ENCODE measurements around the gene HTR4. TPM values are rescaled to one million over a fixed set of nuclear protein-coding genes. Genes with fewer than 3 reads are reported as not detected.
A peak's percentile ranks its signal among the peaks of the same experiment; 100 is the strongest.

The HTR4 gene
- total and polyA plus RNA-seq, 5 donors from 2014 or later: not detected

DNA sequence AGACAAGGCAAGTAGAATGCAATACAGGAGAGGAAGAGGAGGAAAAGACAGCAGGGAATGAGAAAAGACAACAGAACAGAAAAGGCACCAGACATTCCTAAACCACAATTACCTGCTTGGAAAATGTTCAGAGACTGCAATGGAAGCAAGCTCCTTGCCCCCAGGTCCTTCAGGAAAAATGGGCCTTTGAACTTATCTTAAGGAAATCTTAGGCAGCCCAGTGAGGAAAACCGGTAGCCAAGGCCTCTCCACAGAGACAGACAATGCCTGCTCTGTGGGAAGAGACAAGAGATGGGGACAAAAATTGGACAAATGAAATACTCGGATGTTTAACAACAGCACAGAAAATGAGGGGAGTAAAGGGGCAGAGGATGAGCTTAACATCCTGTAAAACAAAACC is 31.2 kb downstream of the HTR4 start:
- H3K27ac Mint-ChIP-seq: peak overlapping the region in 2 of 3 donors; percentile 7 to 30
- ATAC-seq (ENCODE audit: low read depth in 2 of 2): no peak
- Histone ChIP-seq H3K27ac (ENCODE audit: insufficient read depth, low read length, poor library complexity, severe bottlenecking) (no peak overlapping the region), H3K9me3 (ENCODE audit: control insufficient read depth in 2 of 2, low read length in 2 of 2) (no peaks in the 10 kb centered on the region), H3K27me3 (ENCODE audit: control insufficient read depth, insufficient read depth, low read length) (peaks cover 2% of the 10 kb centered on the region), H3K4me1 (ENCODE audit: control insufficient read depth, insufficient read depth, low read length, poor library complexity, severe bottlenecking) (no peaks in the 10 kb centered on the region), H3K4me3 (ENCODE audit: low read depth, low read length) (no peak overlapping the region), H3K36me3 (ENCODE audit: control insufficient read depth, insufficient read depth, low read length) (no peaks in the 10 kb centered on the region)
- no peaks in the 10 kb centered on the region for H3K36me3 Mint-ChIP-seq
- H3K9me3 Mint-ChIP-seq: peaks cover 0 to 3% (median 0%) of the 10 kb centered on the region in 7 donors
- no peak for DNase-seq
- no peak overlapping the region for H3K4me3 Mint-ChIP-seq
- peaks cover 0 to 5% (median 1%) of the 10 kb centered on the region in 4 donors for H3K4me1 Mint-ChIP-seq
- peaks cover 8% of the 10 kb centered on the region for H3K27me3 Mint-ChIP-seq

- Mint-ChIP-seq H3K4me1 (peaks cover 0 to 5% (median 1%) of the 10 kb centered on the region in 4 donors), H3K4me3 (no peak overlapping the region), H3K36me3 (no peaks in the 10 kb centered on the region), H3K27ac (no peak overlapping the region), H3K9me3 (peaks cover 0 to 3% (median 0%) of the 10 kb centered on the region in 7 donors), H3K27me3 (peaks cover 8% of the 10 kb centered on the region)
- Histone ChIP-seq H3K27me3 (ENCODE audit: control insufficient read depth, insufficient read depth, low read length) (no peaks in the 10 kb centered on the region), H3K27ac (ENCODE audit: insufficient read depth, low read length, poor library complexity, severe bottlenecking) (no peak overlapping the region), H3K36me3 (ENCODE audit: control insufficient read depth, insufficient read depth, low read length) (no peaks in the 10 kb centered on the region), H3K4me1 (ENCODE audit: control insufficient read depth, insufficient read depth, low read length, poor library complexity, severe bottlenecking) (no peaks in the 10 kb centered on the region), H3K9me3 (ENCODE audit: control insufficient read depth in 2 of 2, low read length in 2 of 2) (no peaks in the 10 kb centered on the region), H3K4me3 (ENCODE audit: low read depth, low read length) (no peak overlapping the region)
- ATAC-seq (ENCODE audit: low read depth in 2 of 2) (peak in 1 of 2 donors; percentile 60), DNase-seq (peak in 1 of 3 donors; percentile 33)
Observed at GRCh38 chr5:148620696-148621095, 33.6 kb downstream of the HTR4 start.

DNA sequence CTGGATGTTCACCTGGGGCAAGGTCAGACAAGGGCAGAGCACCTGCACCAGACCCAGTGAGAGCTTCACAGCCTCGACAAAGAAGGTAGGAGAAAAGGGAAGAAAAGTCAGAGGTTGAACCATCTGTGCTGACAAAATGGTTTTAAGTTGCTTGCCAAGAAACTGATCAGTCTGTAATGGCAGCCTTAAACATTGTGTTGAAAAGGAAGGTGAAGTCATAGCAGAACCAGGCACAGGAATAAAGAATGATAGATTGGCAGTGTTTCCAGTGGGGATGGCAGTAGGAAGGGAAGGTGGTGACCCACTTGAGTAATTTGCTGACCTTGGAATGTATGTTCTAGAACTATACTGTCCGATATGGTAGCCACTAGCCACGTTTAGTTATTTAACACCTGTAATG is 34.2 kb downstream of the HTR4 start:
- Histone ChIP-seq H3K4me3 (ENCODE audit: low read depth, low read length) (no peak overlapping the region), H3K27me3 (ENCODE audit: control insufficient read depth, insufficient read depth, low read length) (no peaks in the 10 kb centered on the region), H3K9me3 (ENCODE audit: control insufficient read depth in 2 of 2, low read length in 2 of 2) (no peaks in the 10 kb centered on the region), H3K36me3 (ENCODE audit: control insufficient read depth, insufficient read depth, low read length) (no peaks in the 10 kb centered on the region), H3K4me1 (ENCODE audit: control insufficient read depth, insufficient read depth, low read length, poor library complexity, severe bottlenecking) (no peaks in the 10 kb centered on the region), H3K27ac (ENCODE audit: insufficient read depth, low read length, poor library complexity, severe bottlenecking) (no peak overlapping the region)
- Mint-ChIP-seq H3K27ac (no peak overlapping the region), H3K4me3 (no peak overlapping the region), H3K27me3 (peaks cover 8% of the 10 kb centered on the region), H3K36me3 (no peaks in the 10 kb centered on the region), H3K9me3 (peaks cover 0 to 3% (median 0%) of the 10 kb centered on the region in 7 donors), H3K4me1 (peaks cover 0 to 5% (median 1%) of the 10 kb centered on the region in 4 donors)
- DNase-seq (no peak), ATAC-seq (ENCODE audit: low read depth in 2 of 2) (no peak)

DNA sequence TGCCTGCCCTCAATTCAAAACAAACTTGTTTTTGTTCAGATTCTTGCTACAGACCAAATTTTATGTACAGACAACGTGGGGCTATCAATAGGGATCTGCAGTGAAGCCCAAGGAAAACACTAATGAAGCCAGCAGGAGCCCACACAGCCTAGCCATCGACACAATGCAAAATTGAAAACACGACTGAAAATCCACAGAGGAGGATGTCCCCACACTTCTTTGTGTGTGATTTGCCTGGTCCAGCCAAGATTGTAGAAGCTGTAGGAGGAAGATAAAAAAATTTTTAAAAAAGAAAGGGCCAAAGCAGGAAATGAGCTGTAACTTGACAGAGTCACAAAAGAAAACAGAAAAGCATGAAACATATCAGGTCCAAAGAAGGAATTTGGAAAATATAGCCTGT is 34.8 kb downstream of the HTR4 start:
- peaks cover 0 to 1% (median 0%) of the 10 kb centered on the region in 7 donors for H3K9me3 Mint-ChIP-seq
- H3K36me3 Mint-ChIP-seq: no peaks in the 10 kb centered on the region
- Histone ChIP-seq H3K27ac (ENCODE audit: insufficient read depth, low read length, poor library complexity, severe bottlenecking) (no peak overlapping the region), H3K4me3 (ENCODE audit: low read depth, low read length) (no peak overlapping the region), H3K4me1 (ENCODE audit: control insufficient read depth, insufficient read depth, low read length, poor library complexity, severe bottlenecking) (no peaks in the 10 kb centered on the region), H3K36me3 (ENCODE audit: control insufficient read depth, insufficient read depth, low read length) (no peaks in the 10 kb centered on the region), H3K9me3 (ENCODE audit: control insufficient read depth in 2 of 2, low read length in 2 of 2) (no peaks in the 10 kb centered on the region), H3K27me3 (ENCODE audit: control insufficient read depth, insufficient read depth, low read length) (no peaks in the 10 kb centered on the region)
- no peak overlapping the region for H3K4me3 Mint-ChIP-seq
- H3K27ac Mint-ChIP-seq: no peak overlapping the region
- ATAC-seq (ENCODE audit: low read depth in 2 of 2): no peak
- H3K4me1 Mint-ChIP-seq: peaks cover 0 to 5% (median 1%) of the 10 kb centered on the region in 4 donors
- DNase-seq: no peak
- H3K27me3 Mint-ChIP-seq: peaks cover 4% of the 10 kb centered on the region

- Mint-ChIP-seq H3K36me3 (no peaks in the 10 kb centered on the region), H3K4me3 (no peak overlapping the region), H3K27ac (no peak overlapping the region), H3K27me3 (peaks cover 4% of the 10 kb centered on the region), H3K4me1 (peaks cover 0 to 1% (median under 1%) of the 10 kb centered on the region in 4 donors), H3K9me3 (peaks cover 0 to 1% (median 0%) of the 10 kb centered on the region in 7 donors)
- Histone ChIP-seq H3K9me3 (ENCODE audit: control insufficient read depth in 2 of 2, low read length in 2 of 2) (no peaks in the 10 kb centered on the region), H3K27ac (ENCODE audit: insufficient read depth, low read length, poor library complexity, severe bottlenecking) (no peak overlapping the region), H3K4me1 (ENCODE audit: control insufficient read depth, insufficient read depth, low read length, poor library complexity, severe bottlenecking) (no peaks in the 10 kb centered on the region), H3K4me3 (ENCODE audit: low read depth, low read length) (no peak overlapping the region), H3K36me3 (ENCODE audit: control insufficient read depth, insufficient read depth, low read length) (no peaks in the 10 kb centered on the region), H3K27me3 (ENCODE audit: control insufficient read depth, insufficient read depth, low read length) (no peaks in the 10 kb centered on the region)
- no peak for ATAC-seq (ENCODE audit: low read depth in 2 of 2)
- no peak for DNase-seq
Observed at GRCh38 chr5:148615644-148616275, 38.6 kb downstream of the HTR4 start.

- Histone ChIP-seq H3K4me1 (ENCODE audit: control insufficient read depth, insufficient read depth, low read length, poor library complexity, severe bottlenecking) (no peaks in the 10 kb centered on the region), H3K36me3 (ENCODE audit: control insufficient read depth, insufficient read depth, low read length) (no peaks in the 10 kb centered on the region), H3K4me3 (ENCODE audit: low read depth, low read length) (no peak overlapping the region), H3K27me3 (ENCODE audit: control insufficient read depth, insufficient read depth, low read length) (no peaks in the 10 kb centered on the region), H3K27ac (ENCODE audit: insufficient read depth, low read length, poor library complexity, severe bottlenecking) (no peak overlapping the region), H3K9me3 (ENCODE audit: control insufficient read depth in 2 of 2, low read length in 2 of 2) (no peaks in the 10 kb centered on the region)
- H3K4me1 Mint-ChIP-seq: no peaks in the 10 kb centered on the region
- H3K36me3 Mint-ChIP-seq: no peaks in the 10 kb centered on the region
- ATAC-seq (ENCODE audit: low read depth in 2 of 2) (no peak), DNase-seq (no peak)
- peaks cover 0 to 2% (median 0%) of the 10 kb centered on the region in 7 donors for H3K9me3 Mint-ChIP-seq
- no peak overlapping the region for H3K27ac Mint-ChIP-seq
- H3K4me3 Mint-ChIP-seq: no peak overlapping the region
- H3K27me3 Mint-ChIP-seq: no peaks in the 10 kb centered on the region
Observed at GRCh38 chr5:148607406-148607805, 46.9 kb downstream of the HTR4 start.

DNA sequence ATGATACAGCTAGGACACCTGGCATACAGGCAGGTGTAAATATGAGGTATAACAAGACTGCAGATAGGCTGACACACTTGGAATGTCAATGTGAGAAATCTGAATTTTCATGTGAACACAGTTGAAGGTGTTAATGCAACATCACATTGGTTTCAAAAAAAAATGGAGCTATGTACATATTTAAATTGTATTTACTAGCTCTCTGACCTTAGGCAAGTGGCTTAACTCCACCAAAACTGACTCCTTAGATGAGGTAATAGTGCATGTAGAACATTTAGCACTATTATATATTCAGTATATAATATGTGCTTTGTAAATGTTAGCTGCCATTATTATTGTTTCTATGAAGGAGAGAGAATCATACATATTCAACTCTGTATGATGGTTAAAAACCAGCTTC is 48.0 kb downstream of the HTR4 start:
- no peak for ATAC-seq (ENCODE audit: low read depth in 2 of 2)
- H3K4me3 ChIP-seq (ENCODE audit: low read depth, low read length): no peak overlapping the region
- H3K9me3 Mint-ChIP-seq: peaks cover 0 to 2% (median 0%) of the 10 kb centered on the region in 7 donors
- no peaks in the 10 kb centered on the region for H3K27me3 Mint-ChIP-seq
- no peaks in the 10 kb centered on the region for H3K4me1 ChIP-seq (ENCODE audit: control insufficient read depth, insufficient read depth, low read length, poor library complexity, severe bottlenecking)
- H3K27me3 ChIP-seq (ENCODE audit: control insufficient read depth, insufficient read depth, low read length): no peaks in the 10 kb centered on the region
- H3K9me3 ChIP-seq (ENCODE audit: control insufficient read depth in 2 of 2, low read length in 2 of 2): no peaks in the 10 kb centered on the region
- DNase-seq: no peak
- no peaks in the 10 kb centered on the region for H3K4me1 Mint-ChIP-seq
- H3K36me3 ChIP-seq (ENCODE audit: control insufficient read depth, insufficient read depth, low read length): no peaks in the 10 kb centered on the region
- H3K36me3 Mint-ChIP-seq: no peaks in the 10 kb centered on the region
- H3K27ac ChIP-seq (ENCODE audit: insufficient read depth, low read length, poor library complexity, severe bottlenecking): no peak overlapping the region
- H3K4me3 Mint-ChIP-seq: no peak overlapping the region
- H3K27ac Mint-ChIP-seq: no peak overlapping the region

GRCh38 chr5:148599187-148599586 is 55.1 kb downstream of the HTR4 start:
- H3K9me3 ChIP-seq (ENCODE audit: control insufficient read depth in 2 of 2, low read length in 2 of 2): no peaks in the 10 kb centered on the region
- Mint-ChIP-seq H3K27me3 (no peaks in the 10 kb centered on the region), H3K4me3 (no peak overlapping the region), H3K4me1 (no peaks in the 10 kb centered on the region), H3K9me3 (peaks cover 0 to 8% (median 4%) of the 10 kb centered on the region in 7 donors), H3K27ac (peak overlapping the region in 1 of 3 donors; percentile 83), H3K36me3 (no peaks in the 10 kb centered on the region)
- H3K4me3 ChIP-seq (ENCODE audit: low read depth, low read length): no peak overlapping the region
- H3K27me3 ChIP-seq (ENCODE audit: control insufficient read depth, insufficient read depth, low read length): no peaks in the 10 kb centered on the region
- no peaks in the 10 kb centered on the region for H3K4me1 ChIP-seq (ENCODE audit: control insufficient read depth, insufficient read depth, low read length, poor library complexity, severe bottlenecking)
- ATAC-seq (ENCODE audit: low read depth in 2 of 2) (no peak), DNase-seq (no peak)
- H3K27ac ChIP-seq (ENCODE audit: insufficient read depth, low read length, poor library complexity, severe bottlenecking): no peak overlapping the region
- H3K36me3 ChIP-seq (ENCODE audit: control insufficient read depth, insufficient read depth, low read length): no peaks in the 10 kb centered on the region

All from CD4-positive, CD25-positive, alpha-beta regulatory T cell (primary cell).